Upper lobe of left lung (tissue), 6 donors: ENCODE data around the gene DTNB. TPM values are rescaled to one million over a fixed set of nuclear protein-coding genes. Genes with fewer than 3 reads are reported as not detected.

ENCODE experiments used
- ATAC-seq, 2 donors: fragments of 200-7000 bp; cut with Tn5 transposase; one replicate each; pipeline ENCODE4 v1.9.1; 2022; ENCODE audit warnings: mild to moderate bottlenecking in 2 of 2, moderate library complexity in 2 of 2; ENCODE audit not compliant: low FRiP score in 2 of 2
- DNase-seq, 2 donors: peaks; one replicate each; pipeline ENCODE4 v3.0.0-alpha.2; 2019 to 2020
- H3K27ac ChIP-seq, 4 donors: fragments of 200-600 bp; sonication (generic); one replicate each; pipeline ENCODE4 v1.5.1; 2016 to 2019
- H3K27me3 ChIP-seq, 4 donors: fragments of 200-600 bp; sonication (generic); one replicate each; pipeline ENCODE4 v1.5.1; 2017 to 2019
- H3K36me3 ChIP-seq, 4 donors: fragments of 200-600 bp; sonication (generic); one replicate each; pipeline ENCODE4 v1.5.1; 2016 to 2019
- H3K4me1 ChIP-seq, 4 donors: fragments of 200-600 bp; sonication (generic); one replicate each; pipeline ENCODE4 v1.5.1; 2018 to 2019
- H3K4me3 ChIP-seq, 4 donors: fragments of 200-600 bp; sonication (generic); one replicate each; pipeline ENCODE4 v1.5.1; 2017 to 2019; ENCODE audit warnings: mild to moderate bottlenecking in 2 of 4, moderate library complexity in 1 of 4
- H3K9me3 ChIP-seq, 4 donors: fragments of 200-600 bp; sonication (generic); one replicate each; pipeline ENCODE4 v1.5.1; 2018 to 2019
- CTCF ChIP-seq, 6 experiments: fragments of 450-650 bp in 4 of 6; fragments of 200-600 bp in 2 of 6; sonication (generic) in 2 of 6; IDR thresholded peaks; one replicate each; pipeline ENCODE4 v1.5.1; 2016 to 2019; ENCODE audit warnings: antibody characterized with exemption in 6 of 6
- EP300 ChIP-seq, 4 donors: sonication (generic); formaldehyde crosslinking; IDR thresholded peaks; one replicate each; pipeline ENCODE4 v1.5.1; 2017; ENCODE audit warnings: antibody characterized with exemption in 4 of 4, control low read depth in 2 of 4
- POLR2A ChIP-seq, 4 donors: fragments of 450-650 bp; IDR thresholded peaks; one replicate each; pipeline ENCODE4 v1.5.1; 2016 to 2017; ENCODE audit warnings: antibody characterized with exemption in 4 of 4, mild to moderate bottlenecking in 2 of 4
- POLR2AphosphoS5 ChIP-seq, 2 donors: sonication (generic); formaldehyde crosslinking; IDR thresholded peaks; one replicate each; pipeline ENCODE4 v1.5.1; 2017; ENCODE audit warnings: antibody characterized with exemption in 2 of 2
- WGBS, 2 donors: methylation state at CpG; one replicate each; pipeline ENCODE4 v1.1.5; 2017 to 2018; 5-methylcytosine and 5-hydroxymethylcytosine counted together
- total RNA-seq, 6 donors: library from RNA; depleted of rRNA in 4 of 6; stranded (reverse); fragments of >200 nt in 4 of 6; gene quantifications; one replicate each; pipeline versions ENCODE4 v1.1.0 to v1.2.1, GENCODE V29; 2016 to 2021
- donor health status: DM: no; HTN: no; CAD: no; lungs with moderate emphysema.
- donor health status: DM: no; HTN: yes; CAD: no; lungs with severe emphysema.

DTNB gene
- total RNA-seq, 6 donors from 2014 or later: 19.3 to 59.7 (median 25.6) TPM

- Histone ChIP-seq H3K4me3 (no peak overlapping the region), H3K36me3 (no peaks in the 10 kb centered on the region), H3K9me3 (no peaks in the 10 kb centered on the region), H3K27me3 (no peaks in the 10 kb centered on the region), H3K27ac (no peak overlapping the region), H3K4me1 (no peaks in the 10 kb centered on the region)
- WGBS, 2 donors: 95% methylated on average over 3 of the region's 3 CpGs
- DNase-seq (no peak), ATAC-seq (no peak)
- TF ChIP-seq POLR2AphosphoS5 (IDR thresholded peaks at IDR 0.05) (no peak), POLR2A (IDR thresholded peaks at IDR 0.05) (no peak), EP300 (IDR thresholded peaks at IDR 0.05) (no peak), CTCF (IDR thresholded peaks at IDR 0.05) (no peak)
These were observed 229.6 kb downstream of the DTNB start for GRCh38 chr2:25443766-25444165.

DNA sequence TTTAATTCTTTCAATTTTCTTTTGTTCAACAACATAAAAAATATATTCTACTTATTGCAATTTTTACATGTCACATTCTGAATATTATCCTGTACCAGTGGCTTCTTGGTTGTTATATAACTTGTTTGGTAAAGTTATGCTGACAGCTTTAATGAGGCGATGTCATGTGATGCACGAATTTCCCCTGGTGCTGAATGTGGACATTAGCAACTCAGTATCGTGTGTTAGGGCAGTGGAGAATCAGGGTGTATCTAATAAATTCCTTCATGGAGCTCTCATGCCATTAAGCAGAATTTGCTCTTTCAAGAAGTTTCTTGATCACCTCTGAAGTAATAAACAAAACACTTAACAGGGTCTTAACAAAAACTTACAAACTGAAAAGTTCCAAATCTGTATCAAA, 232.0 kb downstream of the DTNB start:
- ATAC-seq: no peak
- no peaks in the 10 kb centered on the region for H3K9me3 ChIP-seq

DNA sequence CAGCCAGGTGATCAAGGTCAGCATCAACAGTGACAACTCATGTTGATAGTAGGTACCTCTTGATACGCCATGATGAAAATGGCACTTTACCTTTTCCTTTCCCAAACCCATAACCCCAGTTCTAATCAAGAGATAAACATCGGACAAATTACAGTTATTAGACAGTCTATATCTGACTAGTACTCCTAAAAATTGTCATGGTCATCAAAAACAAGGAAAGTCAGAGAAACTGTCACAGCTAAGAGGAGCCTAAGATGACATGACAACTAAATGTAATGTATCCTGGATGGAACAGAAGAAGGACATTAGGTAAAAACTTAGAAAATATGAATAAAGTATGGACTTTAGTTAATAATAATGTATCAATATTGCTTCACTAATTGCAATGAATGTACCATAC, 234.6 kb downstream of the DTNB start:
- Histone ChIP-seq H3K9me3 (no peaks in the 10 kb centered on the region), H3K4me3 (no peak overlapping the region), H3K27ac (no peak overlapping the region), H3K27me3 (no peaks in the 10 kb centered on the region), H3K36me3 (no peaks in the 10 kb centered on the region), H3K4me1 (no peaks in the 10 kb centered on the region)
- DNase-seq: no peak
- whole genome bisulfite sequencing, 2 donors: 100% methylated on average over 2 of the region's 2 CpGs
- TF ChIP-seq POLR2AphosphoS5 (IDR thresholded peaks at IDR 0.05) (no peak), CTCF (IDR thresholded peaks at IDR 0.05) (no peak), EP300 (IDR thresholded peaks at IDR 0.05) (no peak), POLR2A (IDR thresholded peaks at IDR 0.05) (no peak)
- no peak for ATAC-seq

More for the DNA sequence above, 232.0 kb downstream of the DTNB start:
- WGBS, 2 donors: 73 to 83% methylated on average over 3 of the region's 3 CpGs
- Histone ChIP-seq H3K27me3 (no peaks in the 10 kb centered on the region), H3K36me3 (no peaks in the 10 kb centered on the region), H3K27ac (no peak overlapping the region), H3K4me1 (no peaks in the 10 kb centered on the region), H3K4me3 (no peak overlapping the region)
- no peak for TF ChIP-seq CTCF (IDR thresholded peaks at IDR 0.05)
- no peak for TF ChIP-seq POLR2A (IDR thresholded peaks at IDR 0.05)
- no peak for TF ChIP-seq POLR2AphosphoS5 (IDR thresholded peaks at IDR 0.05)
- DNase-seq: no peak

GRCh38 chr2:25437881-25438662, 235.3 kb downstream of the DTNB start:
- TF ChIP-seq CTCF (IDR thresholded peaks at IDR 0.05) (no peak), EP300 (IDR thresholded peaks at IDR 0.05) (no peak), POLR2AphosphoS5 (IDR thresholded peaks at IDR 0.05) (no peak), POLR2A (IDR thresholded peaks at IDR 0.05) (no peak)
- H3K27me3 ChIP-seq: no peaks in the 10 kb centered on the region
- no peaks in the 10 kb centered on the region for H3K36me3 ChIP-seq
- WGBS, 2 donors: 84 to 89% methylated on average over 4 of the region's 4 CpGs
- H3K4me1 ChIP-seq: no peaks in the 10 kb centered on the region
- H3K9me3 ChIP-seq: no peaks in the 10 kb centered on the region
- ATAC-seq: no peak
- no peak overlapping the region for H3K4me3 ChIP-seq
- no peak for DNase-seq
- no peak overlapping the region for H3K27ac ChIP-seq

DNA sequence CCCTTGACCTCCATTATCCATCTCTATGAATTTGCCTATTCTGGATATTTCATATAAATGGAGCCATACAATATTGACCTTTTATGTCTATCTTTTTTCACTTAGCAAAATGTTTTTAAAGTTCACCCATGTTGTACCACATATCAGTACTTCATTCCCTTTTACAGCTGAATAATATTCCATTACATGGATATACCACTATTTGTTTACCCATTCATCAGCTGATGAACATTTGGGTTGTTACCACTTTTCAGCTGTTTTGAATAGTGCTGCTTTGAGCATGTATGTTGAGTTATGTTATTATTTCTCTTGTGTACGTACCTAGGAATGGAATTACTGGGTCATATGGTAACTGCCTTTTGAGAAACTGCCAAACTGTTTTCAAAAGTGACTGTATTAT, 238.0 kb downstream of the DTNB start:
- ATAC-seq: no peak
- Histone ChIP-seq H3K27me3 (no peaks in the 10 kb centered on the region), H3K9me3 (no peaks in the 10 kb centered on the region), H3K27ac (no peak overlapping the region), H3K4me1 (no peaks in the 10 kb centered on the region), H3K36me3 (no peaks in the 10 kb centered on the region), H3K4me3 (no peak overlapping the region)
- no peak for DNase-seq
- TF ChIP-seq POLR2AphosphoS5 (IDR thresholded peaks at IDR 0.05) (no peak), CTCF (IDR thresholded peaks at IDR 0.05) (no peak)
- 36 to 100% methylated on average over 1 of the region's 1 CpG for WGBS, 2 donors
